Nephron (organoid): Measurements from ENCODE around the gene COL24A1.

Experiments used
- H3K27ac Mint-ChIP-seq, 3 experiments: 2 replicates each; pipeline ENCODE4 v1.8.0; 2020; ENCODE audit warnings: mixed read lengths in 3 of 3, mild to moderate bottlenecking in 2 of 3, moderate library complexity in 1 of 3
- H3K27me3 Mint-ChIP-seq: 2 replicates; pipeline ENCODE4 v1.8.0; 2021; ENCODE audit warnings: low read depth, mild to moderate bottlenecking, moderate library complexity, mixed read lengths
- H3K36me3 Mint-ChIP-seq: 2 replicates; pipeline ENCODE4 v1.8.0; 2020; ENCODE audit warnings: low read depth, mixed read lengths
- H3K4me1 Mint-ChIP-seq: 2 replicates; pipeline ENCODE4 v1.8.0; 2020; ENCODE audit warnings: mixed read lengths
- H3K4me3 Mint-ChIP-seq, 3 experiments: 2 replicates each; pipeline ENCODE4 v1.8.0; 2020; ENCODE audit warnings: mild to moderate bottlenecking in 3 of 3, mixed read lengths in 3 of 3, moderate library complexity in 2 of 3
- H3K9me3 Mint-ChIP-seq: 2 replicates; pipeline ENCODE4 v1.8.0; 2020; ENCODE audit warnings: mixed read lengths
- CTCF ChIP-seq, 3 experiments: fragments of 200-600 bp; sonication (generic); IDR thresholded peaks; one replicate each; pipeline ENCODE4 v1.5.0; 2021; ENCODE audit warnings: antibody characterized with exemption in 3 of 3; ENCODE audit not compliant: unreplicated experiment in 3 of 3

COL24A1 gene

GRCh38 chr1:85683292-85684025 lies 473.1 kb downstream of the COL24A1 start:
- H3K36me3 Mint-ChIP-seq, result peaks cover 32% of the 10 kb centered on the region
- H3K27me3 Mint-ChIP-seq, result no peaks in the 10 kb centered on the region
- no peaks in the 10 kb centered on the region for H3K4me1 Mint-ChIP-seq
- no peaks in the 10 kb centered on the region for H3K9me3 Mint-ChIP-seq
- H3K27ac Mint-ChIP-seq, result no peak overlapping the region
- H3K4me3 Mint-ChIP-seq, result no peak overlapping the region
- TF ChIP-seq CTCF (IDR thresholded peaks at IDR 0.05; ENCODE audit: unreplicated experiment in 3 of 3), result no peak

DNA sequence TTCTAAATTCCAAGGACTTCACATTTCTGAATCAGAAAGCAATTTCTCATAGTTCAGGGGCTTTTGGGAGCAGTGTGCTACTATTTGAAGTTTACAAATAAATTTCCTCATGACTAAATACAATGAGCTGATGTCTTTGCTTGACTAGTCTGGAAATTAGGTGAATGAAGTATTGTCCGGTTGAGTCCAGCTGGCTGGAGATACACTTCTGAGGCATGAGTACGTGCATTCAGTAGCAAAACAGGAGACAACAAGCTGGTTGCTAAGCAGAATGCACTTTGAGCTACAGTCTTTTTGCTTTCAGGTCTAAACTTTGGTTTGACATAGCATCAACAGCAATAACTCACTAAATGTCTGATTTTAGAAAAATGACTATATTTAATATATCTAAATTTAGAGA lies 475.5 kb downstream of the COL24A1 start:
- Mint-ChIP-seq H3K9me3 (no peaks in the 10 kb centered on the region), H3K4me3 (no peak overlapping the region), H3K27ac (no peak overlapping the region), H3K4me1 (no peaks in the 10 kb centered on the region), H3K27me3 (no peaks in the 10 kb centered on the region), H3K36me3 (peaks cover 35% of the 10 kb centered on the region)
- TF ChIP-seq CTCF (IDR thresholded peaks at IDR 0.05; ENCODE audit: unreplicated experiment in 3 of 3), result no peak
